ENCODE measurements around the gene NEU1.

DNA sequence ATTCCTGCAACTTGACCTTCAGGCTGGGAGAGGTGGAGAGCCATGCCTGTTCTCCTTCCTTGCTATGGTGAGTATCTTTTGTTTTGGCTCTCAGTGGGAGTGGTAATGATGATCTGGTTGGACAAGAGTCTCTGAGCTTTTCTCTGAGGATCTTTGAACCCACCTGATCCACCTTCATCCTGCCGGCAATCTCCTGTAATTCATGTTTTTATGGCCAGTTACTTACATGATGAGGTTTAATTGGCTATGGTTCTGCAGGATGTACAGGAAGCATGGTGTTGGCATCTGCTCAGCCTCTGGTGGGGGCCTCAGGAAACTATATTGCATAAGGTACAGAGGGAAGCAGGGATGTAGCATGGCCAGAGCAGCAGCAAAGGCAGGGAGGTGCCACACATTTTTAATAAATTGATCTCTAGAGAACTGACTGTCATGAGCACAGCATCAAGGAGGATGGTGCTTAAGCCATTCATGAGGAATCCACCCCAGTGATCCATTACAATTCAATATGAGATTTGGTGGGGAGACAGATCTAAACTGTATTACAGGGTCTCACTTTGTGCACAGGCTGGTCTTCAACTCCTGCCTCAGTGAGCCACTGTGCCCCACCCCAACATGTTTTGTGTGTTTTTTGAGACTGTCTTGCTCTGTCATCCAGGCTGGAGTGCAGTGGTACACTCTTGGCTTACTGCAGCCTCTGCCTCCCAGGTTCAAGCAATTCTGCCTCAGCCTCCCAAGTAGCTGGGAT is 25.1 kb downstream of the NEU1 start:
- TF ChIP-seq, protein P1, sequence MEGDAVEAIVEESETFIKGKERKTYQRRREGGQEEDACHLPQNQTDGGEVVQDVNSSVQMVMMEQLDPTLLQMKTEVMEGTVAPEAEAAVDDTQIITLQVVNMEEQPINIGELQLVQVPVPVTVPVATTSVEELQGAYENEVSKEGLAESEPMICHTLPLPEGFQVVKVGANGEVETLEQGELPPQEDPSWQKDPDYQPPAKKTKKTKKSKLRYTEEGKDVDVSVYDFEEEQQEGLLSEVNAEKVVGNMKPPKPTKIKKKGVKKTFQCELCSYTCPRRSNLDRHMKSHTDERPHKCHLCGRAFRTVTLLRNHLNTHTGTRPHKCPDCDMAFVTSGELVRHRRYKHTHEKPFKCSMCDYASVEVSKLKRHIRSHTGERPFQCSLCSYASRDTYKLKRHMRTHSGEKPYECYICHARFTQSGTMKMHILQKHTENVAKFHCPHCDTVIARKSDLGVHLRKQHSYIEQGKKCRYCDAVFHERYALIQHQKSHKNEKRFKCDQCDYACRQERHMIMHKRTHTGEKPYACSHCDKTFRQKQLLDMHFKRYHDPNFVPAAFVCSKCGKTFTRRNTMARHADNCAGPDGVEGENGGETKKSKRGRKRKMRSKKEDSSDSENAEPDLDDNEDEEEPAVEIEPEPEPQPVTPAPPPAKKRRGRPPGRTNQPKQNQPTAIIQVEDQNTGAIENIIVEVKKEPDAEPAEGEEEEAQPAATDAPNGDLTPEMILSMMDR (conservative IDR thresholded peaks at IDR 0.05; ENCODE audit: low read depth, low read length) = no peak
- TF ChIP-seq EZH2 (IDR thresholded peaks at IDR 0.05; ENCODE audit: borderline replicate concordance, low read depth, low read length, poor library complexity, severe bottlenecking) = no peak

All from A673 (cell line).